ENCODE results near the gene TRPM3.

The TRPM3 gene

GRCh38 chr9:71004196-71004595 is 117.2 kb downstream of the TRPM3 start:
- H3K4me3 ChIP-seq: no peak overlapping the region
- no peaks in the 10 kb centered on the region for H3K9me3 ChIP-seq (ENCODE audit: low read depth, low read length)
- no peaks in the 10 kb centered on the region for H3K36me3 ChIP-seq (ENCODE audit: insufficient read depth, low read length)
- no peak for TF ChIP-seq FOXP2 (optimal IDR thresholded peaks at IDR 0.05; ENCODE audit: control extremely low read depth, extremely low read length, insufficient read depth)
- no peak for TF ChIP-seq EZH2 (IDR thresholded peaks at IDR 0.05)
- no peak for TF ChIP-seq POLR2AphosphoS5 (IDR thresholded peaks at IDR 0.05; ENCODE audit: borderline replicate concordance, low read depth, low read length)
- no peak overlapping the region for H3K9ac ChIP-seq (ENCODE audit: insufficient read length)
- no peak overlapping the region for H3K27ac ChIP-seq
- DNase-seq (ENCODE audit: low read depth, low spot score): no peak

- no peak for TF ChIP-seq POLR2AphosphoS5 (IDR thresholded peaks at IDR 0.05; ENCODE audit: borderline replicate concordance, low read depth, low read length)
- H3K4me3 ChIP-seq: no peak overlapping the region
- no peak overlapping the region for H3K27ac ChIP-seq
Observed at GRCh38 chr9:71003346-71003745, 118.1 kb downstream of the TRPM3 start.

GRCh38 chr9:71001780-71002386 is 119.5 kb downstream of the TRPM3 start:
- H3K4me3 ChIP-seq: no peak overlapping the region
- DNase-seq (ENCODE audit: low read depth, low spot score): no peak
- TF ChIP-seq FOXP2 (optimal IDR thresholded peaks at IDR 0.05; ENCODE audit: control extremely low read depth, extremely low read length, insufficient read depth): no peak
- TF ChIP-seq POLR2AphosphoS5 (IDR thresholded peaks at IDR 0.05; ENCODE audit: borderline replicate concordance, low read depth, low read length): no peak
- TF ChIP-seq EZH2 (IDR thresholded peaks at IDR 0.05): no peak

More at GRCh38 chr9:71003346-71003745, 118.1 kb downstream of the TRPM3 start:
- DNase-seq (ENCODE audit: low read depth, low spot score): no peak
- no peak overlapping the region for H3K9ac ChIP-seq (ENCODE audit: insufficient read length)
- no peaks in the 10 kb centered on the region for H3K36me3 ChIP-seq (ENCODE audit: insufficient read depth, low read length)
- no peaks in the 10 kb centered on the region for H3K9me3 ChIP-seq (ENCODE audit: low read depth, low read length)

GRCh38 chr9:70998962-70999361 is 122.5 kb downstream of the TRPM3 start:
- H3K27ac ChIP-seq: no peak overlapping the region
- H3K36me3 ChIP-seq (ENCODE audit: insufficient read depth, low read length): no peaks in the 10 kb centered on the region
- no peaks in the 10 kb centered on the region for H3K9me3 ChIP-seq (ENCODE audit: low read depth, low read length)
- H3K9ac ChIP-seq (ENCODE audit: insufficient read length): no peak overlapping the region
- H3K4me3 ChIP-seq: no peak overlapping the region
- DNase-seq (ENCODE audit: low read depth, low spot score): no peak
- no peak for TF ChIP-seq FOXP2 (optimal IDR thresholded peaks at IDR 0.05; ENCODE audit: control extremely low read depth, extremely low read length, insufficient read depth)
- no peak for TF ChIP-seq POLR2AphosphoS5 (IDR thresholded peaks at IDR 0.05; ENCODE audit: borderline replicate concordance, low read depth, low read length)
- TF ChIP-seq EZH2 (IDR thresholded peaks at IDR 0.05): no peak

More at GRCh38 chr9:71001780-71002386, 119.5 kb downstream of the TRPM3 start:
- Histone ChIP-seq H3K27ac (no peak overlapping the region), H3K36me3 (ENCODE audit: insufficient read depth, low read length) (no peaks in the 10 kb centered on the region), H3K9ac (ENCODE audit: insufficient read length) (no peak overlapping the region), H3K9me3 (ENCODE audit: low read depth, low read length) (no peaks in the 10 kb centered on the region)

- no peak for TF ChIP-seq EZH2 (IDR thresholded peaks at IDR 0.05)
- no peak for TF ChIP-seq FOXP2 (optimal IDR thresholded peaks at IDR 0.05; ENCODE audit: control extremely low read depth, extremely low read length, insufficient read depth)
- no peak for TF ChIP-seq POLR2AphosphoS5 (IDR thresholded peaks at IDR 0.05; ENCODE audit: borderline replicate concordance, low read depth, low read length)
- no peak for DNase-seq (ENCODE audit: low read depth, low spot score)
- no peaks in the 10 kb centered on the region for H3K9me3 ChIP-seq (ENCODE audit: low read depth, low read length)
- H3K4me3 ChIP-seq: no peak overlapping the region
- no peak overlapping the region for H3K27ac ChIP-seq
- H3K36me3 ChIP-seq (ENCODE audit: insufficient read depth, low read length): no peaks in the 10 kb centered on the region
- H3K9ac ChIP-seq (ENCODE audit: insufficient read length): no peak overlapping the region
Observed at GRCh38 chr9:70995511-70995910, 125.9 kb downstream of the TRPM3 start.

GRCh38 chr9:70994582-70994981 is 126.8 kb downstream of the TRPM3 start:
- Histone ChIP-seq H3K27ac (no peak overlapping the region), H3K36me3 (ENCODE audit: insufficient read depth, low read length) (no peaks in the 10 kb centered on the region), H3K9me3 (ENCODE audit: low read depth, low read length) (no peaks in the 10 kb centered on the region), H3K9ac (ENCODE audit: insufficient read length) (no peak overlapping the region), H3K4me3 (no peak overlapping the region)
- DNase-seq (ENCODE audit: low read depth, low spot score): no peak
- TF ChIP-seq POLR2AphosphoS5 (IDR thresholded peaks at IDR 0.05; ENCODE audit: borderline replicate concordance, low read depth, low read length) (no peak), FOXP2 (optimal IDR thresholded peaks at IDR 0.05; ENCODE audit: control extremely low read depth, extremely low read length, insufficient read depth) (no peak), EZH2 (IDR thresholded peaks at IDR 0.05) (no peak)

- no peak for TF ChIP-seq POLR2AphosphoS5 (IDR thresholded peaks at IDR 0.05; ENCODE audit: borderline replicate concordance, low read depth, low read length)
- no peak for TF ChIP-seq FOXP2 (optimal IDR thresholded peaks at IDR 0.05; ENCODE audit: control extremely low read depth, extremely low read length, insufficient read depth)
- no peak for TF ChIP-seq EZH2 (IDR thresholded peaks at IDR 0.05)
- Histone ChIP-seq H3K4me3 (no peak overlapping the region), H3K27ac (no peak overlapping the region), H3K36me3 (ENCODE audit: insufficient read depth, low read length) (no peaks in the 10 kb centered on the region), H3K9me3 (ENCODE audit: low read depth, low read length) (no peaks in the 10 kb centered on the region), H3K9ac (ENCODE audit: insufficient read length) (no peak overlapping the region)
- no peak for DNase-seq (ENCODE audit: low read depth, low spot score)
Observed at GRCh38 chr9:70988551-70988950, 132.9 kb downstream of the TRPM3 start.

DNA sequence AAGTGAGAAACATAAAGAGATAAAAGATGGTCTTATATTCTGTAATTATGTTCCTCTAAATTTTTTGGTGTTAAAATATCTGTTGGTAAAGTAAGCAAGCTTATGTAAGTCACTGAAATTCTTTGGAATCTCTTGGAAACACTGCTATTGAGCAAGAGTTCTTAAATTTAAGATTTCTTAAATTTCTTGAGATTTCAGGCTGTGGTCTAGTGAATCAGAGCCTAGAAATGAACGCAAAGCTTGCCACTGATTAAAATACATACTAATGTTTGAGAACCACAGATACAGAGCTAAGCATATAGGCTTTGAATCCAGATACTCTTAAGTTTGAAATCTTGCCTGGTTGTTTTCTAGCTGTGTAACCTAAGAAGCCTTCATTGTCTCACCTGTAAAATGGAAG is 133.4 kb downstream of the TRPM3 start:
- TF ChIP-seq POLR2AphosphoS5 (IDR thresholded peaks at IDR 0.05; ENCODE audit: borderline replicate concordance, low read depth, low read length): no peak
- TF ChIP-seq EZH2 (IDR thresholded peaks at IDR 0.05): no peak
- DNase-seq (ENCODE audit: low read depth, low spot score): no peak
- Histone ChIP-seq H3K9me3 (ENCODE audit: low read depth, low read length) (no peaks in the 10 kb centered on the region), H3K36me3 (ENCODE audit: insufficient read depth, low read length) (no peaks in the 10 kb centered on the region), H3K4me3 (no peak overlapping the region), H3K27ac (no peak overlapping the region), H3K9ac (ENCODE audit: insufficient read length) (no peak overlapping the region)

- Histone ChIP-seq H3K36me3 (ENCODE audit: insufficient read depth, low read length) (no peaks in the 10 kb centered on the region), H3K27ac (no peak overlapping the region), H3K9me3 (ENCODE audit: low read depth, low read length) (no peaks in the 10 kb centered on the region), H3K9ac (ENCODE audit: insufficient read length) (no peak overlapping the region), H3K4me3 (no peak overlapping the region)
- DNase-seq (ENCODE audit: low read depth, low spot score): no peak
- TF ChIP-seq POLR2AphosphoS5 (IDR thresholded peaks at IDR 0.05; ENCODE audit: borderline replicate concordance, low read depth, low read length) (no peak), FOXP2 (optimal IDR thresholded peaks at IDR 0.05; ENCODE audit: control extremely low read depth, extremely low read length, insufficient read depth) (no peak), EZH2 (IDR thresholded peaks at IDR 0.05) (no peak)
Observed at GRCh38 chr9:70986984-70987383, 134.4 kb downstream of the TRPM3 start.
